ENCODE results near the gene ETV4. TPM values are rescaled to one million over a fixed set of nuclear protein-coding genes. Genes with fewer than 3 reads are reported as not detected.

ETV4 gene
- total and polyA plus RNA-seq, 2 of the 13 experiments (the other 11 are each of a cell fraction or from before 2014, with no cell fraction given): 128 to 330 TPM

DNA sequence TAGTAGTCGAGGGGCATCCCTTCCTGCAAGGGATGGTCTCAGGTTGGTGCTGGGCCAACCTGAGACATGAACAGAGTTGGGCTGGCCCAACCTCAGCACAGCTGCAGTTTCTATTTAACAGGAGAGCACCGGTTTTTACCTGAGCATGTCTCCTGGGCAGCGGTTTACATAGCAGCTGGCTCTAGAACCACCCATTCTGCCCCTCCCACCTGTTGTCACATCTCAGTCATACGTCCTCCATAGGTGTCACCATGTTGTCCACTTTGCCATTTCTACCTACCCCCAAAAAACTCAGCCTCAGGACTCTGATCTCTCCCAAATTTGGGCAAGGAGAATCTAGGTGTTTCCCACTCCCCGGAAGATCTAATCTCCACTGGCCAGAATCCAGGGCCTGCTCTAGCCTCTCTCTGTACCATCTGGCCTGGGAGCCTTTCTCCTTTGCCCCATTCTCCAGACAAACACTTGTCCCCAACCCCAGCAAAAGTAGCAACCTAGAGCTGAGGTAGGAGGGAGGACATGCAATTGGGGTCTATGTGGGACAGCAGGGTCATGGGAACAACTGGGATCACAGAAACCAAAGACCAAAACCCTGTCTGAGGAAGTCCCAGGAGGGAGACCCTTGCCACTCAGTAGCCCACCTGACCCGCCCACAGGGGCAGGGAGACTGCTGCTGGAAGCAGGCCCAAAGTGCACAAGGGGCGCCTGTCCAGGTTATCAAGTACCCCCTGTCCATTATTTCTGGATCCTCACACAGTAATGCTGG, 19.1 kb downstream of the ETV4 start (continued):
- TF ChIP-seq ZNF253 (CRISPR knock-in tag; IDR thresholded peaks at IDR 0.05; ENCODE audit: borderline replicate concordance) (0 out of 2 replicates have a peak, but pooled peaks have one; percentile 14), NCOR1 (IDR thresholded peaks at IDR 0.05; ENCODE audit: borderline replicate concordance, low read length) (no peak), JUNB (CRISPR knock-in tag; IDR thresholded peaks at IDR 0.05; ENCODE audit: borderline replicate concordance) (no peak), DNMT3B (CRISPR knock-in tag; conservative IDR thresholded peaks at IDR 0.05) (no peak), ZNF180 (CRISPR knock-in tag; IDR thresholded peaks at IDR 0.05; ENCODE audit: borderline replicate concordance, low read depth) (no peak), SMC3 (IDR thresholded peaks at IDR 0.05; ENCODE audit: low read length) (no peak), ZNF101 (CRISPR knock-in tag; IDR thresholded peaks at IDR 0.05; ENCODE audit: borderline replicate concordance, low read depth) (no peak), CC2D1A (CRISPR knock-in tag; IDR thresholded peaks at IDR 0.05) (no peak), RFX5 (IDR thresholded peaks at IDR 0.05; ENCODE audit: low read depth, low read length) (no peak), POLR2G (IDR thresholded peaks at IDR 0.05; ENCODE audit: low read depth, low read length) (peak; percentile 76), TGIF2 (CRISPR knock-in tag; IDR thresholded peaks at IDR 0.05) (no peak), NCOA1 (CRISPR knock-in tag; IDR thresholded peaks at IDR 0.05) (0 out of 2 replicates have a peak, but pooled peaks have one; percentile 23), ZNF552 (CRISPR knock-in tag; IDR thresholded peaks at IDR 0.05; ENCODE audit: borderline replicate concordance) (no peak), KAT8 (CRISPR knock-in tag; IDR thresholded peaks at IDR 0.05) (no peak), ZNF670 (CRISPR knock-in tag; IDR thresholded peaks at IDR 0.05; ENCODE audit: borderline replicate concordance) (0 out of 2 replicates have a peak, but pooled peaks have one; percentile 4), XRCC5 (optimal IDR thresholded peaks at IDR 0.05; ENCODE audit: low read length) (no peak), ZFP82 (CRISPR knock-in tag; IDR thresholded peaks at IDR 0.05; ENCODE audit: borderline replicate concordance) (0 out of 2 replicates have a peak, but pooled peaks have one; percentile 16), TAF15 (IDR thresholded peaks at IDR 0.05; ENCODE audit: low read depth, low read length, poor library complexity, severe bottlenecking) (no peak), ZNF766 (CRISPR knock-in tag; IDR thresholded peaks at IDR 0.05; ENCODE audit: borderline replicate concordance) (no peak), MAFG (CRISPR knock-in tag; IDR thresholded peaks at IDR 0.05) (no peak)
- TF ChIP-seq, protein P1, sequence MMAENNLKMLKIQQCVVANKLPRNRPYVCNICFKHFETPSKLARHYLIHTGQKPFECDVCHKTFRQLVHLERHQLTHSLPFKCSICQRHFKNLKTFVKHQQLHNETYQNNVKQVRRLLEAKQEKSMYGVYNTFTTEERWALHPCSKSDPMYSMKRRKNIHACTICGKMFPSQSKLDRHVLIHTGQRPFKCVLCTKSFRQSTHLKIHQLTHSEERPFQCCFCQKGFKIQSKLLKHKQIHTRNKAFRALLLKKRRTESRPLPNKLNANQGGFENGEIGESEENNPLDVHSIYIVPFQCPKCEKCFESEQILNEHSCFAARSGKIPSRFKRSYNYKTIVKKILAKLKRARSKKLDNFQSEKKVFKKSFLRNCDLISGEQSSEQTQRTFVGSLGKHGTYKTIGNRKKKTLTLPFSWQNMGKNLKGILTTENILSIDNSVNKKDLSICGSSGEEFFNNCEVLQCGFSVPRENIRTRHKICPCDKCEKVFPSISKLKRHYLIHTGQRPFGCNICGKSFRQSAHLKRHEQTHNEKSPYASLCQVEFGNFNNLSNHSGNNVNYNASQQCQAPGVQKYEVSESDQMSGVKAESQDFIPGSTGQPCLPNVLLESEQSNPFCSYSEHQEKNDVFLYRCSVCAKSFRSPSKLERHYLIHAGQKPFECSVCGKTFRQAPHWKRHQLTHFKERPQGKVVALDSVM (CRISPR knock-in tag; IDR thresholded peaks at IDR 0.05): no peak
- TF ChIP-seq, protein P2, sequence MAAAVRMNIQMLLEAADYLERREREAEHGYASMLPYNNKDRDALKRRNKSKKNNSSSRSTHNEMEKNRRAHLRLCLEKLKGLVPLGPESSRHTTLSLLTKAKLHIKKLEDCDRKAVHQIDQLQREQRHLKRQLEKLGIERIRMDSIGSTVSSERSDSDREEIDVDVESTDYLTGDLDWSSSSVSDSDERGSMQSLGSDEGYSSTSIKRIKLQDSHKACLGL (CRISPR knock-in tag; IDR thresholded peaks at IDR 0.05): 0 out of 2 replicates have a peak, but pooled peaks have one; percentile 35
- TF ChIP-seq, protein P3, sequence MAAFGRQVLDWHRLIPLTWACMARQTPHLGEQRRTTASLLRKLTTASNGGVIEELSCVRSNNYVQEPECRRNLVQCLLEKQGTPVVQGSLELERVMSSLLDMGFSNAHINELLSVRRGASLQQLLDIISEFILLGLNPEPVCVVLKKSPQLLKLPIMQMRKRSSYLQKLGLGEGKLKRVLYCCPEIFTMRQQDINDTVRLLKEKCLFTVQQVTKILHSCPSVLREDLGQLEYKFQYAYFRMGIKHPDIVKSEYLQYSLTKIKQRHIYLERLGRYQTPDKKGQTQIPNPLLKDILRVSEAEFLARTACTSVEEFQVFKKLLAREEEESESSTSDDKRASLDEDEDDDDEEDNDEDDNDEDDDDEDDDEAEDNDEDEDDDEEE (CRISPR knock-in tag; IDR thresholded peaks at IDR 0.05): no peak
- TF ChIP-seq, protein P4, sequence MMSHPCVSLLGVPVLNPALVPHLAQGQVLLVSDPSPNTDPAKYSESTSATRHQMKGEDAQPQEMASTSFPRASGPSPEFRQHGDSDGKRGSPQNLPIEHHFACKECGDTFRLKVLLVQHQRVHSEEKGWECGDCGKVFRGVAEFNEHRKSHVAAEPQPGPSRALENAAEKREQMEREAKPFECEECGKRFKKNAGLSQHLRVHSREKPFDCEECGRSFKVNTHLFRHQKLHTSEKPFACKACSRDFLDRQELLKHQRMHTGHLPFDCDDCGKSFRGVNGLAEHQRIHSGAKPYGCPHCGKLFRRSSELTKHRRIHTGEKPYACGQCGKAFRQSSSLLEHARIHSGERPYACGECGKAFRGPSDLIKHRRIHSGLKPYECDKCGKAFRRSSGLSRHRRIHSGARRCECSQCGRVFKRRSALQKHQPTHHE (CRISPR knock-in tag; IDR thresholded peaks at IDR 0.05; ENCODE audit: borderline replicate concordance): no peak
